ENCODE data around the gene RNF214.

The RNF214 gene

DNA sequence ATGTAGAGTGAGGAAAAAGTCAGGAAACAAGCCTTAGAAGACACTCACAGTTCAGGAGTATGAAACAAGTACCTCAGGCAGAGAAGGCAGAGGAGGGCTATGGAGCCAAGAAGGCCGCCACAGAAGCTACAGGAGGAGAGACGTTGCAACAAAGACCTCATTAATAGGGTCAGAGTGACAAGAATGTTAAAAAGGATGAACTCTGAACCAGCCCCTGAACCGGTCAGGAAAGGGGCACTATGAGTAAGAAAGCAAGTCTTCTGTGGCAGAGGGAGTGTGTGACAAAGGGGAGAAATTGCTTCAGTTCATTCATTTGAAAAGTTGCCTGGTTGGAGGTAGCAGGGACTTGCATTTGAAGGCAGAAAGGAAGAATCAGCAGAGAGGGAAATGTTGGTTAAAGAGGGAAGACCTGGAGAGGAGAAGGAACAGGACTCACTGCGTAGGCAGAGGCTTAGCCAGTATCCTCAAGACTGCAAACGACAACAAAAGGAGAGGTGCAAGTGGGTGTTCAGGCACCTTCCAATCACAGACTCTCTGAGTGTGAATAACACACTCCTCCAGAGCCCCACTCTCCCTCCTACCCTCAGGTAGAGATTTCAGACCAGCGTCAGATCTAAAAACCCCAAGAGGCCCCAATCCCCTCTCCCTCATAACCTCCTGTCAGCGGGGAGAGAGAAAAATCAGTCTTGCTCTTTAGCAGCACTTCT, 17.9 kb upstream of the RNF214 start:
- no peak for DNase-seq (ENCODE audit: low spot score)

DNA sequence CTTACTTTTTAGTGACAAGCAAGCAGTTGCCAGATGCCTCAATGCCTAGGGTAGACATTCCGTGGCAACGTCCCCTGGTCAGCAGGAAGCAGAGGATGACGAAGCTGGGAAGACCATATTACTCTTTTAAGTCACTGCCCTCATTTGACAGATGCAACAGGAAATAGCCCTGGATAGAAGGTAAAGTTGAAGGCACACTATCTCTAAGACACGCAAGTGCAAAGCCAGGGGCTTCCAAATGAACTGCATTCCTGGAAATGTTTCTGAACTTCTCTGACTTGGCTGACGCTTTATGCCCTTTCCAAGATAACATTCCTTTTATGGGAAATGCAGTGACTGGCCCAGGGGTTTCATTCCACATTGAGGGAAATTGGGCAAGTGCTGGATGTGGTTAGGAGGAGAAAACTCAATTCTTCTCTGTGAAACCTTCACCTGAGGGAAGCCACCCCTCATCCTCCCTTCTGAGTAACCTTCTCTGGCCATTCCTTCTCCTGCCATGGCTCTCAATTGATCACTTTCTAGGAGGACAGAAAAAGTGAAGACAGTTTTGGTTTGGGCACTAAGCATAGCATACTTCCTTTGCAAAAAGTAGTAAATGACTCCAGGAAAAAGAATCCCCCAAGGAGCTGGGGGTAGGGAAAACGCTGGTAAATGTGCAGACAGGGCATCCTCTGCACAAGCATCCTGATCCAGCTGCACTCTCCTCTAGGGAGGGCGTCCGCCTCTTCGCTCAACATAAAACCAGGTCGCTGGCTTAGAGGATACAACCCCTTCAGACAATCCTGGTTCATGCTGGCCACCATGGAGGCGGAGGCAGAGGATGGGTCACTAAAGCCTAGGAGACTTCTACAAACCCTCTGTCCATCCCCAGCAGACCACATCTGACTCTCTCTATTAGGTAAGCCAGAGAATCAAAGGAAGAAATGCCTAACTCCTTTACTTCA, 15.1 kb upstream of the RNF214 start:
- no peak for DNase-seq (ENCODE audit: low spot score)

DNA sequence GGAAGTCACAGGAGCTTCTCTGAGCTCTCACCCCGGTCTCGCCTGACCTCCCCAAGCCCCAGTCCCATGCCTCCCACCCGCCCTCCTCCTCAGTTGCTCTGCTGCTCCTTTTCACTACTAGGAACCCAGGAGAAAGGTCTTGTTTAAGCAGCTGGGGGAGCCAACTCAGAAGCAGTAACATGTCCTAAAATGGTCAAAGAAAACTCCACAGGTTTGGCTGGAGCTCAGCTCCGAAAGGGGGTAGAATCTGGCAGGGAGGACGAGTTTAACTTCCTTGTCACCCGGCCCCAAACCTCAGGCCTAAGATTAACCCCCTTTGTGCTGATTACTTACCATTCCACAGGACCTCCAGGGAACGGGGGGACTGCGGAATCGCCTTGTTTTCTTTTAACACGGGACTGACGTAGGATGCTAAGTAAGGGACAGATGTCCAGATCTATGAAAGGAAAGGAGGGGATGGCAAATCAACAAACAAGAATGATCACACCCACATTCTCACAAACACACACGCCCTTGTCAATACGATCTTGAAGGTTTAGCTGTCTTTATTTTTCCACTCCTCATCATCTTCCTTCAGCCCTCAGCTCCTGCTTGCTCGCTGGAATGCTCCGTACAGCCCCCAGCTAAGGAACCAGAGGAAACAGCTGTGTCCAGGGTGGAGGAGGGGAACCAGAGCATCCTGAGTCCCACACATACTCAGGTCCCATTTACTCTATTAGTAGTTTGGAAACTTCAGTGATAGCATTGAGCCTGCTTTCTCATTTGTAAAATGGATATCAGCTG, 14.1 kb upstream of the RNF214 start:
- no peak for DNase-seq (ENCODE audit: low spot score)

DNA sequence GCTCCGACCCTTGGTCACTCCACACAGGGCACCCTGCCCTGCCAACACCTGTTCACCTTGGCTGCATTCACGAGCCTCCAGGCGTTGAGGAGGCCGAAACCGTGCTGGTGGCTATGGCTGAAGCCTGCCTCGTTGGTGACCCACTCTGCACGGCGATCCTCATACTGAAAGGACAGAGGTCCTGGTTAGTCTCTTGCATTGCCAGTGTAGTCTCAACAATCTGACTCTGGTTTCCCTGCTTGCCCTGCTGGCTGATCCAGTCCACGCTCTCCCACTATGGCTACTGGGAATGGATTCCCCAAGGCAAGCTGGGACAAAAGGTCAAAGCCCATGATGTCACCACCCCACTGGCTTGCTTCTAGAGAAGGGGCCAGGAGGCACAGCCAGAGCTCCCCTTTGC, 13.5 kb upstream of the RNF214 start:
- DNase-seq (ENCODE audit: low spot score) = no peak

DNA sequence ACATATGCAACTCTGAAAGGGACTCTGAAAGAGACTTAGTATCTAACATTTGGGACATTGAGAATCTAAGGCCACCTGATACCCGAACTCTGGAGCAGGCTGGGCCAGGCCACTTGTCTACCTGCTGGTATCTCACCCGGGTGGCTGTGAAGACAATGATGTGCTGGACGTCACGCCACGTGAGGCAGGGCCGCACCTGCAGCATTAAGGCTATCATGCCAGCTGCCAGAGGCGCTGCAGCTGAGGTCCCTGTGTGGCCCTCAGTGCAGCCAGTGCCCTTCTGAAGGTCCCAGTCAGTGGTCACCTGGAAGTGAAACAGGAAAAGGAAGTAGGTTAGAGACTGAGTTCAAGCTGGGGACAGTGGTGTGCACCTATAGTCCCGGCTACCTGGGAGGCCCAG, 13.0 kb upstream of the RNF214 start:
- no peak for DNase-seq (ENCODE audit: low spot score)

DNA sequence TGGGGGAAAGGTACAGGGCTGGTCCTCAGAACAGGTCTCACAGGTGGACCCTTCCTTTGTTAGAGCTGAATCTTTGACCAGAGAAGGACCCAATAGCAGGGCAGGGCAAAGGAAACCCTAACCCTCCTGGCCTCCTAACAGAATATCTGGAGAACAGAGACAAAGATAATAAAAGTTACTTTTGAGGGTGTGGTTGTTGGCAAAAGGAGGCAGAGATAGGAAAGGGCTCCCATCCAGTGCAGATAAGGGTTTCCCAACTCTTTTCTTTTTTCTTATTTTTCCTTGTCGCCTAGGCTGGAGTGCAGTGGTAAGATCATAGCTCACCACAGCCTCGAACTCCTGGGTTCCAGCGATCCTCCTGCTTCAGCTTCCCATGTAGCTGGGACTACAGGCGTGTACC, 12.5 kb upstream of the RNF214 start:
- no peak for DNase-seq (ENCODE audit: low spot score)

DNA sequence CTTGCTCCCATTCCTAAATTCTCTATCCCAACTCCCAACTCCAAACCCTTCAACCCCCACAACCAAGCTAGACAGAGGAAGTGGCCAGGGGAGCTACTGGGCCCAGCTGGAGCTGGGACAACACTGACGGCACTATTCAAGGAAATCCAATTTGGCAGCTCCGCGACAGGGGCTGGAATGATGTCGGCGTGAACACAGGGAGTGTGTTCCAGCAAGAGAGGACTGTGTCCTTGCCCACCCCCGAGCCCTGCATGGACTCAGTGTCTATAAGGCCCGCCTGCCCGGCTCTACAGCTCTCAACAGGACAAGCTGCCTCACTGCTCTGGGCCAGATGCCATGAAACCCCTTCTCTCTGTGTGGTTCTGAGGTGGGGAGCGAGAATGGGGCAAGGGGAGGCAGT, 11.9 kb upstream of the RNF214 start:
- peak; percentile 66 for DNase-seq (ENCODE audit: low spot score)

DNA sequence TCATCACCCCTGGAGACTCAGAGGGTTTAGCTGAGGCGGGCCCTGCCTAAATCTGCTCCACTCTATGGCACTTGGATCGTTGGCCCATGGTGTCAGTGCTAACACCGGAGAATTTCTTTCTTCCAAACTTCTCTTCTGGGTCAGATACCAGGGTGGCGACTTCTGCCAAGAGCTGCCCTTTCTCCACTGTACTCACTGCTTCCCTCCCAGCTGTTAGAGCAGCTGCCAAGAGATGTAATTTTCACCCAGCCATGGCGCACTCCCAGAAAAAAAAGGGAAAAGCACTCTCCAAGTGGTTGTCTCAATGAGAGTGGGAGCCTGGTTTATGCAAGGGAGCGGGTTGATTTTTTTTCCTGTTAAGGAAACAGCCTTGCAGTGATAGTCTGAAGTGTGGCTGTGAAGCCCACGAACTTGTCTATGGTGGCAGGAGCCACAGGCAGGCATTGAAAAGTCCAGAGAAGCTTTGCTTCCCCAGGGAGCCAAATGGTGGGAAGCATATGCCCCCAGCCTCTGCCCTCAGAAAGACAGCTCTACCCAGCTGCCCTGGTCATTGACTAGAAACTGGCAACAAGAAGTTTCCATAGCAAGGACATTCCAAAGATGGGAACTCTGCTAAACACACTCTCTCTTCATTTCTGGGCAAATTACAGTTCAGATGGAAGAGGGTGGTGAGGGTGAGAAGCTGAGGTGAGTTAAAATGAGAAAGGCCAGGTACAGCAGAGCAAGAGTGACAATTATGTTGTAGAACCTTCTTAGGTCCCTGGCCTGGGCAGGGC, 11.3 kb upstream of the RNF214 start:
- DNase-seq (ENCODE audit: low spot score) = peak; percentile 43

DNA sequence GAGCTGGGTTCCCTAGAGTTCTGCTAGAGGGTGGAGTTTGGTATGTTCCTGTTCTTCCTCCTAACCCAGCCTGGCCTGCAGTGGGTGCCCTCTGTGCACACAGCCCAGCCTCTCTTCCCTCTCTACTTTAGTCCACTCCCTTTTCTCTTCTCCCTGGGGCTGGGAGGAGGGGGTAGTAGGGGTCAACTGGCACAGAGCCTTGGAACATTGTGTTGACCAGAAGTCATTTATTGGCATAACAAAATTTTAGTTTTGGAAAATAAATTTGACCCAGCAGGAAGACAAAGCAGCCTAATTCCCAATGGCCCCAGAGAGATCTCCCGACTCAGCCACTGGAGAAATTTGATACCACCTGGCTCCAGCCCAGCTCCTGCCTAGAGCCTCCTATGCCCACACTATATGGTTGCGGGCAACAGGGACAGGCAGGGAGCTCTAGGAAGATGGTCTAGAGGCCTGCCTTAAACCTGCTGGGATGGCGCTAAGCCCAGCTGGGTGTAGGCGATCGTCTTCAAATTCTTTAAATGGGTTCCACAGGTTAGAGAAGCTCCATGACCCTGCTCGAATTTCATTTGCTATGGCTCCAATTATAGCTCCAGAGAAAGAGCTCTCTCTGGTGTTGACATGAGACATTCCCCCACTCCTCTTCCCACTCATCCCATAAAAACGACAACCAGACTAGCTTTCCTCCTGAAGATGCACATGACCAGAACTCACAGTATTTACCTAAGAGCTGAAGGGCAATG, 10.5 kb upstream of the RNF214 start:
- no peak for DNase-seq (ENCODE audit: low spot score)

DNA sequence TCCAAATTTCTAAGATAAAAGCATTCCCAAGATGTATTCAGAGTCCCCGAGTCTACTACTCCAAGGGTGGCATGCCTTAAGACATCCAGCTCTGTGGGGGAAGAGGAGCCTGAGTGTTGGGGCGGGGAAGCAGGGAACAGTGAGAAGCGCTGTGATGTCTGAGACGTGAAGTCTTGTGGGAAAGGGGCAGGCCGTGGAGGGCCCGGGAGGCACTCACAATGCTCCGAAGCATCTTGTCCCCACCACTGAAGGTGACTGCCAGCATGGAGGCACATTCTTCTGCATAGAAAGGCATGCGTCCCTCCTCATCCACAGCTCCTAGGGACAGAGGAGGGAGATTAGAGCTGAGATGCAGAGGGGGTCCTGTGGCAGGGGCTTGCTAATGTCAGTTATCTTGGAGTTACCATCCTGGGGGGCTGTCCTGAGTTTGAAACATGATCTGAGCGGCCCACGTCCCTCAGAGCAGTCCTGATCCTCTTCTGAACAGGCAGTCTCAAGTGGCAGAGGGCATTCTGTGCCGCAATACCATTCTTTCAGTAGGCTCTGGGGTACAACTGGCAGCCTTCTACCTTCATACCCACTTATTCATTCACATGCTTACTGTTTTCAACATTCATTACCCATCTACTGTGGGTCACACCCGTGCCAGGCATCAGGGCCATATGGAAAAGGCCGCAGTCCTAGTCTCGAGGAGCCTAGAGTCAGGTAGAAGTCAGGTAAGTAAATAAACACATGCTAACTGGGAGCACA, 9.3 kb upstream of the RNF214 start:
- DNase-seq (ENCODE audit: low spot score) = no peak

DNA sequence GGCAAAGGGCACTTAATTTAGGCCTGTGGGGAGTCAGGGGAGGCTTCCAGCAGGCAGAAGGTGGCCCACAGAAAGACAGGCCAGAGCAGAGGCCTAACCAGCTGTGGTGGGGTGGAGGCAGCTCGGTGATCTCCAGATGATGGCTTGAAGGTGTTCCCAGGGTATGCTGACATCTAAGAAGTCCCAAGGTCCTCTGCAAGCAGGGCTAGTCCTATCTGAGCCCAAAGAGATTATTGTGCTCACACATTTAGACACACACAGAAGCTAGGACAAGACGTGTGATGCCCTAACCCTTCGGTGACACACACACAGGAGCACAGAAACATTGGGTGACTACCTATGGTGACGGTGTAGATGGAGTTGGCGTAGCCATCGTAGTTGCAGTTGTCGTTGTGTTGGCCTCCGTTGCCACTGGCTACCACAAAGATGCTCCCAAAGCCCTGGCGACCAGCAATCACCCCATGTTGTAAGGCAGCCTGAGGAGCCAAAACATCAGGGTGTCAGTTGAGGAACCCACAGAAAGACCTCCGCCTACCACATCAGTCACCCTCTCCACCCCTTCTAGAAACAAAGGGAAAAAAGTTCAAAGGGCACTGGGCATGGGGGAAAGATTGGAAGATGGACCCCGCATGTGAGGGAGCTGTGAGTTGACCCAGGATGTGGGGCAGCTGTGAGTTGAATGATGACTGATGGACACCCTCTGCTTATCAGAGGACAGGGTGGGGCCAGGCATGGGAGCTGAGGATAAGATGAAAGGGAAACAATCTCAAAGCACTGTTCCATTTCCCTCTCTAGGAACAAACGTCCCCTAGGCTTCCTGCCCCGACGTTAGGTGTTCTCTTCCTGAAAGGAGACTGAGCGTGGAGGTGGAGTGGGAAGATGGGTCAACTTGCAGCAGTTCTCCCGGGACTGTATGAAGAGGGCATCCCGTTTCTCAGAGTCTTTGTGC, 8.5 kb upstream of the RNF214 start:
- no peak for DNase-seq (ENCODE audit: low spot score)

DNA sequence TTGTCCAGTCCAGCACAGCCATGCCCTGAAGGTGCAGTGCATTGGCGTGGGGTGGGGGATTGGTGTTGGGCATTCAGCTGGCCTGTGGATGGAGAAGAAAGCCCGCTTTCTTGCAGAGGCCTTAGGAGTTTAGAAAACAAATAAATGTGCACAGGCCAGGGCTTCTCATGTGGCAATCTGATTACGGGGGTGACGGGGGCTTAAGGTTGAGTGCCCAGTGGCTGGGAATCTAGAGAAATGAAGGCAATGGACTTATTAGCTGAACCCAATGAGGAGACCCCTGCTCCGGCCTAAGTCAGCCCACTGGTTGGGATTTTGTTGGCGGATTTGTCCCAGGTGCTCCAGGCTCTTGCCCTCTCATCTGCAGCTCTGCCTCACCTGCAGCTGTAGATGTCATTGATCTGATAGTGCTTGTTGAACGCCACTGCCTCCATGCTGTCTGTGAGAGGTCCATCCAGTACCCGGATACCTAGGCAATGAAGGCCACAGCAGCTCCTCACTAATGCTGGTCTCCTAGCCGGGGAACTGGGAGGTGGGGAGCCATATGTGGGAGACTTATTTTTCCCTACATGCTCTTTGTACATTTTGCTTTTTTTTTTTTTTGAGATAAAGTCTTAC, 6.8 kb upstream of the RNF214 start:
- no peak for DNase-seq (ENCODE audit: low spot score)

DNA sequence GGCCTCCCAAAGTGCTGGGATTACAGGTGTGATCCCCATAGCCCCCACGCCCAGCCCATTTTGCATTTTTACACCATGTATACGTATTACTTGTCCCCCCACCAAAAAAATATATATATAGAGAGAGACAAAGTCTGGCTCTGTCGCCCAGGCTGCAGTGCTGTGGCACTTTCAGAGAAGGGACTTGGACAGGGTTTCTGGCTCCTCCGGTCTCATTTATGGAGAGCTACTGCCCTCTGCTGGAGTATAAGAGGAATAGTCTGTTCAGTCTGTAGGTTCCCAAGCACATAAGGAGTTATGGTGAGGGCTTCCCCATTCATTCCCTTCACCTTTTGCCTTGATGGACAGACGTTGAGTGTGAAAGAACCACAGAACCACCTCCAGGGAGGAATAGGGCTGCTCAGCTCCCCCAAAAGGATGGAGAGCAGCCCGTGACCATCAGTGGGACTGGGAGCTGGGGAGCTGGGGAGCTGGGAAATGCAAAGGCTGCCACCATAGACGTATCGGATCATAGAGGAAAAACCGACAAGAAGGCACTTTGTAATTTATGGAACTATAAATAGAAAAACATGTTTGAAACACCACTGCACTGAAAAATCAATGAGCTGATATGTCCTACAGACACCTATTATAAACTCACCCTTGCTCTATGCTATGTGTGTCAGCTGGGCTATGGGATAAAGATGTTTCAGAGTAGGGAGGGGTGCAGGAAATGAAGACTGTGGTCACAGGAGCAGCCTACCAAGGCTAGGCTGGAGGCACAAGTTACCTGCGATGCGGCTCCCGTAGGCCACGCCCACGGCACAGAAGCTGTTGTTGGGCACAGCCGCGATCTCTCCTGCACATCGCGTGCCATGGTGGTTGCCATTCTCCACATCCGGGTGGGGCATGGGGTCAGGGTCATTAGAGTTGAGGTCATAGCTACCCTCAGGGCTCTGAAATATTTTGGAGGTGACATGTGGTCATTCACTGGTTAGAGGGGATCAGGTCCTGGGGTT, 5.8 kb upstream of the RNF214 start:
- DNase-seq (ENCODE audit: low spot score) = peak; percentile 85

DNA sequence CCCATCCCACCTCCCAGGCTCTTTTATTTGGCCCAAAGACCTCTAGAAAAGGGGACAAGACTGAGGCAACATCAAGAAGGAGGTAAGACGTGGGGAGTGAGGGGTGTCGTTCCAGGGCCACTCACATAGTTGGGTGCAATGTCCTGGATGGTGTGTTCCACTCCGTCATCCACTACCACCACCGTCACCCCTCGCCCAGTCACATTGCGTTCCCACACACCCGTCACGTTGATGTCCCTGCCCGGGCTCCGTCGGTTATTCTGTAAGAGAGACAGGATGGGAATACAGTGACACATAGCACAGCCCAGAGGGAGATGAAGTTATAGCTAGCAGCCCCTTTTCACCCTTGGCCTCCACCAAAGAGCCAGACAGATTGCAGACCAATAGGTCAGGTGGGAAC, 4.4 kb upstream of the RNF214 start:
- DNase-seq (ENCODE audit: low spot score) = no peak

DNA sequence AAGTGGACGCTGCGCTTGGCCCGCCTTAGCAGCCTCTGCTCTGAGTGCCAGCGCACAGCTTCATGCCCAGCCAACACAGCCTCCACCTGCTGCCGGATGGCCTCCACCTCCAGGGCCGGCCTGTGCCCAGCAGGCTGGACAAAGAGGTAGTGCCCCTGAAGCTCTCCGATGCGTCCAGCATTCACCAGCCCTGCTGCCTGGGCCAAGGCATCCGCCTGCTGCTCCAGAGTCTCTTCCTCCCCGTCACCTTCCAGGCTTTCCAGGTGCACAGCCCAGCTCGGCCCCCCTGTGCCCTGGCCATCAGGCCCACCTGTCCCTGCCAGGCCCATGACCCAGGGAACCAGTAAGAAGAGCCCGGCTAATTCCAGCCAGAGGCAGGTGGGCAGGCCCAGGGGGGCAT, 3.1 kb upstream of the RNF214 start:
- no peak for DNase-seq (ENCODE audit: low spot score)

DNA sequence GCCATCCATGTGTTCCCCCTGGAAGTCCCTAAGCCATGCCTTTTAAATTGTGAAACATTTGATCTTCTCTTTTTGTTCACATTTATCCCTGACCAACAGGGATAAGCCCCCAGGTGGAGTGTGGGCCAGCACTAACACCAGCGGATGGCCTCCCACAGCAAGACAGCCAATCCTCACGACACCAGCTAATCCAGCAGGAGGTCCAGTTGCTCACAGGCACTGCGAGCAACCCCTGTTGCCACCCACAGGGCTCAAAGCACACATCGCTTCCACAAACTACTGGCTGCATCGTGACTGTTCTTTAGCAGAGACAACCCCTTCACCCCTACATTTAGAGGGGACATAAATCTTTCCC, 2.6 kb upstream of the RNF214 start:
- no peak for DNase-seq (ENCODE audit: low spot score)

DNA sequence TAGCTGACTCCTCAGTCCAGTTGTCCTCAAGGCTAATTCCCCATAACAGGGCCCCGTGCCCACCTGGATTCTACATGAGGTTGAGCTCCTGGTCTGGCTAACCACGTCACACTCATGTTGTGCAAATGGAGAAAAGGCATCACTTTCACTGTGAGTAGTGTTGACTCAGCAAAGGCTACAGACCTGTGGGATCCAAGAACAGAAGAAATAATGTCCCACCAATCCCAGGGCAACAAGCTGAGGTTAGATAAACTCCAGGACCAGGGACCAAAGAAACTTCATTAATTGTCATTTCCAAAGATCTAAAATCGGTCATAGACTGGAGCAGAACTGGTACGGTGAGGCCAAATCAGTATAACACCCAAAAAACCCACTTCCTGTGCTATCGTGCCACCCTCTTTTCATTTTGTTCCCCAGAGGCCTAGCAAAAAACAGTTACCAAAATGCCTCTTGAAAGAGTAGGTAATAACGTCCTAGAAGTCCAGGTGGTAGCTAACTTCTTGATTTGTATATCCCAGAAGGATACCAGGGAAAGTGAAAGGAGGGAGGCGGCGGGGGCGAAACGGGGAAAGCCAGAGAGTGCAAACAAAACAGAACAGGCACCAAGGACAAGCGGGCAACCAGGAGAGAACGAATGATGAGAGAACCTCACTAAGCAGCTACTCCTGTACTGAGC, 2.0 kb upstream of the RNF214 start:
- DNase-seq (ENCODE audit: low spot score) = no peak

All from putamen (tissue), 1 donor.